ENCODE data around the gene CYP2A7. TPM values are rescaled to one million over a fixed set of nuclear protein-coding genes. Genes with fewer than 3 reads are reported as not detected.
A peak's percentile ranks its signal among the peaks of the same experiment; 100 is the strongest.
"Not testable (repeated sequence)": the region's sequence is repeated elsewhere in the genome, so short reads cannot be mapped to it uniquely, and the experiment has no call there.

The CYP2A7 gene
- total RNA-seq, 4 donors from 2014 or later, result not detected

DNA sequence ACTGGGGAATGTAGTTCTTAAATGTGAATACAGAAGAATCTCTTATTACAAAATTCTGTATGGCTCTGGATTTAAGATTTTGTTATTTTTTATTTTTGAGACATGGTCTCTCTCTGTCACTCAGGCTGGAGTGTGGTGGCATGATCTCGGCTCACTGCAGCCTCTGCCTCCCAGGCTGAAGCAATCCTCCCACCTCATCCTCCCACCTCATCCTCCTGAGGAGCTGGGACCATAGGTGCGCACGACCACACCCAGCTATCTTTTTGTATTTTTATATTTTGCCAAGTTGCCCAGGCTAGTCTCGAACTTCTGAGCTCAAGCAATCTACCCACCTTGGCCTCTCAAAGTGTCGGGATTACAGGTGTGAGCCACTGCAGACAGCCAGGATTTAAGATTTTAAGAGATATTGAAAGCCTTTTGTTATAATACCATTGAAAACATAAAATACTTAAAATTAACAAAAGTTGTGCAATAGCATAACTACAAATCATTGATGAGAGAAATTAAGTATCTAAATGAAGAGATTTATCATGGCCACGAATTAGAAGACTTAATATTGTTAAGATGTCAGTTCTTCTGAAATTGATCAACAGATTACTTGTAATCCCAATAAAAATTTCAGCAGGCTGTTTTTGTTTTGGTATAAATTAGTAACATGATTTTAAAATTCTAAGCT, 45.1 kb downstream of the CYP2A7 start:
- H3K27me3 ChIP-seq, result no peaks in the 10 kb centered on the region
- H3K4me1 ChIP-seq, result peaks cover 0 to 4% (median 0%) of the 10 kb centered on the region in 4 donors
- no peak overlapping the region for H3K27ac ChIP-seq
- H3K4me3 ChIP-seq, result no peak overlapping the region
- no peak for TF ChIP-seq POLR2A (IDR thresholded peaks at IDR 0.05)
- TF ChIP-seq, protein P1, sequence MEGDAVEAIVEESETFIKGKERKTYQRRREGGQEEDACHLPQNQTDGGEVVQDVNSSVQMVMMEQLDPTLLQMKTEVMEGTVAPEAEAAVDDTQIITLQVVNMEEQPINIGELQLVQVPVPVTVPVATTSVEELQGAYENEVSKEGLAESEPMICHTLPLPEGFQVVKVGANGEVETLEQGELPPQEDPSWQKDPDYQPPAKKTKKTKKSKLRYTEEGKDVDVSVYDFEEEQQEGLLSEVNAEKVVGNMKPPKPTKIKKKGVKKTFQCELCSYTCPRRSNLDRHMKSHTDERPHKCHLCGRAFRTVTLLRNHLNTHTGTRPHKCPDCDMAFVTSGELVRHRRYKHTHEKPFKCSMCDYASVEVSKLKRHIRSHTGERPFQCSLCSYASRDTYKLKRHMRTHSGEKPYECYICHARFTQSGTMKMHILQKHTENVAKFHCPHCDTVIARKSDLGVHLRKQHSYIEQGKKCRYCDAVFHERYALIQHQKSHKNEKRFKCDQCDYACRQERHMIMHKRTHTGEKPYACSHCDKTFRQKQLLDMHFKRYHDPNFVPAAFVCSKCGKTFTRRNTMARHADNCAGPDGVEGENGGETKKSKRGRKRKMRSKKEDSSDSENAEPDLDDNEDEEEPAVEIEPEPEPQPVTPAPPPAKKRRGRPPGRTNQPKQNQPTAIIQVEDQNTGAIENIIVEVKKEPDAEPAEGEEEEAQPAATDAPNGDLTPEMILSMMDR (IDR thresholded peaks at IDR 0.05), result no peak
- H3K36me3 ChIP-seq, result no peaks in the 10 kb centered on the region
- DNase-seq, result no peak
- no peaks in the 10 kb centered on the region for H3K9me3 ChIP-seq

DNA sequence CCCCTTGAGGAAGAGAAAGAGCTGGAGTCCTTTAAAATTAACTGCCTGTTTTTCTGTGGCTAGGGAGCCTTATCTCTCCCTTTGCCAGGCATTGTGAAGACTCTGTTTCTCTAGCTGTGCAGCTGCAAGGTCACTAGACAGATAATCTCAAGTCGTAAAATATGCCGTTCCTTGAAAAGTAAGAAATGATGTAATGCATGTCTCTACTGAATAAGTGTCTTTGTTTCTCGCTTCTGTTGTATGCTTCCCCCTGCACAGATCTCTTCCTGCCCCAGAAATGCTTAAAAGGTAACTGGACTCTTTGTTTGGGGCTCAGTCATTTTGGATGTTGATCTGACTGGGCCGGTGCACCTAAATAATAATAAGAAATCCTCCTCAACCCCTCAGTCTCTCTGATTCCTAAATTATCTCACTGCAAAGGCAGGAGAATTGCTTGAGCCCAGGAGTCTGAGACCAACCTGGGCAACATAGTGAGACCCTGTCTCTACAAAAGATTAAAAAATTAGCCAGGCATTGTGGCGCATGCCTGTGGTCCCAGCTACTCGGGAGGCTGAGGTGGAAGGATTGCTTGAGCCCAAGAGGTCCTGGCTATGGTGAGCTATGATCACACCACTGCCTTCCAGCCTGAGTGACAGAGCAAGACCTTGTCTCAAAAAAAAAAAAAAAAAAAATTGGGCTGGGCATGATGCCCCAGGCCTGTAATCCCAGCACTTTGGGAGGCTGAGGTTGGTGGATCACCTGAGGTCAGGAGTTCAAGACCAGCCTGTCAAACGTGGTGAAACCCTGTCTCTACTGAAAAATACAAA, 48.1 kb downstream of the CYP2A7 start:
- H3K4me1 ChIP-seq, H3K9me3 ChIP-seq, H3K4me3 ChIP-seq, H3K27ac ChIP-seq, H3K36me3 ChIP-seq, DNase-seq, H3K27me3 ChIP-seq: not testable (repeated sequence)

DNA sequence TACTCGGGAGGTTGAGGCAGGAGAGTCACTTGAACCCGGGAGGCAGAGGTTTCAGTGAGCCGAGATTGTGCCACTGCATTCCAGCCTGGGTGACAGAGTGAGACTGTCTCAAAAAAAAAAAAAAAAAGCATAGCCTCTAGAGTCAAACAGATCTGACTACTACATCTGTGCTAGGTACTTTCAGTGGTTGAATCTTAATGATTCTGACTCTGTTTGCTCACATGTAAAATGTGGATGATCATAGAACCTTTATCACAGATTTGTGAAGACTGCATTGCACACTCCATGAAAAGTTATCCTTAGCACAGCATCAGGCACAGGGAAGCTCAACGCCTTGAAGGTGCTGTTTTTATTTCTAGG, 49.6 kb downstream of the CYP2A7 start:
- H3K27ac ChIP-seq, result peak overlapping the region in 1 of 4 donors; percentile 84
- H3K4me3 ChIP-seq, H3K4me1 ChIP-seq, DNase-seq, H3K9me3 ChIP-seq, H3K27me3 ChIP-seq, H3K36me3 ChIP-seq: not testable (repeated sequence)

DNA sequence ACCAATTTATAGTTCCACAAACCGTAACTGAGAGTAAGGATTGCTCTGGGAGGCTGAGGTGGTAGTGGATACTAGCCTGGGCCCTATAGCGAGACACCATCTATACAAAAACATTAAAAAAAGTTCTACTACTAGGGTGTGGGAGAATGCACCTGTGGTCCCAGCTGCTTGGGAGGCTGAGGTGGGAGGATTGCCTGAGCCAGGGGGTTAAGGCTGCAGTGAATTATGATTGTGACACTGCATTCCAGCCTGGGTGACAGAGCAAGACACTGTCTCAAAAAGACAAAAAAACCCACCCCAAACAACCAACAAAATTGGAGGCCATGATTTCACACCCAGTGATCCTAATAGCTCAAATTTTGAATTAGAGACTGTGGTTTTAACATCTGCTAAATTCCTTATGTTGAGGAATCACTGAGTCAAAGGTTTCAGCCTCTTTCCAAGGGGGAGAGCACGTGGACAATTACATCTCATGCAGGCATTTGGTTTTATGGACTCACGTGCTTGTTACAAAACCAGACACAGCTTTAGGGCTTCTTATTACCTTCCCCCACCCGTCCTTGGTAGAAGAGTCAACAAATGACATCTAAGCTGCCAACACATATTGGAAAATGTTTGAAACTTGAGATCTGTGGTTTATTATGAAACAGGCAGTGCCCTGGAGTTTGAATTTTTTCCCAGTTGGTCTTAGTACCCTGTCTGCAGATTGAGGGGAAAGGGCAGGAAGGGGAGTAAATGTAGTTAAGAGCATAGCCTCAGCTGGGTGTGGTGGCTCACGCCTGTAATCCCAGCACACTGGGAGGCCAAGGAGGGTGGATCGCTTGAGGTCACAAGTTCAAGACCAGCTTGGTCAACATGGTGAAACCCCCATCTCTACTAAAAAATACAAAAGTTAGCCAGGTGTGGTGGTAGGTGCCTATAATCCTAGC, 50.3 kb downstream of the CYP2A7 start:
- H3K27ac ChIP-seq, result peak overlapping the region in 1 of 4 donors; percentile 84
- no peak for DNase-seq
- no peak overlapping the region for H3K4me3 ChIP-seq
- H3K36me3 ChIP-seq, result peaks cover 0 to 4% (median 0%) of the 10 kb centered on the region in 3 donors
- no peak for TF ChIP-seq POLR2A (IDR thresholded peaks at IDR 0.05)
- TF ChIP-seq, protein P1 (IDR thresholded peaks at IDR 0.05), result no peak
- H3K9me3 ChIP-seq, result no peaks in the 10 kb centered on the region
- H3K27me3 ChIP-seq, result no peaks in the 10 kb centered on the region
- peaks cover 0 to 10% (median 0%) of the 10 kb centered on the region in 4 donors for H3K4me1 ChIP-seq

DNA sequence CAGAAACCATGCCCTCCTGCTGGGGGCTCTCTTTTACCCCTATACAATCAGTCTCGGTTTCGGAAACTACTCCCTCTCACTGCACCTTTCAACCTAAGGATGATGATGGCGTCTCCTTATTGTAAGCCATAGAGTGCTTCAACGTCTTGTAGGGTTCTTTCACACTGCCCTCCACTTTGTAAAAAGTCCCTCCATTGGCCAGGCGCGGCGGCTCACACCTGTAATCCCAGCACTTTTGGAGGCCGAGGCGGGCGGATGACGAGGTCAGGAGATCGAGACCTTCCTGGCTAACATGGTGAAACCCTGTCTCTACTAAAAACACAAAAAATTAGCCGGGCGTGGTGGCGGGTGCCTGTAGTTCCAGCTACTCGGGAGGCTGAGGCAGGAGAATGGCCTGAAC, 51.3 kb downstream of the CYP2A7 start:
- not testable (repeated sequence) for H3K27ac ChIP-seq

DNA sequence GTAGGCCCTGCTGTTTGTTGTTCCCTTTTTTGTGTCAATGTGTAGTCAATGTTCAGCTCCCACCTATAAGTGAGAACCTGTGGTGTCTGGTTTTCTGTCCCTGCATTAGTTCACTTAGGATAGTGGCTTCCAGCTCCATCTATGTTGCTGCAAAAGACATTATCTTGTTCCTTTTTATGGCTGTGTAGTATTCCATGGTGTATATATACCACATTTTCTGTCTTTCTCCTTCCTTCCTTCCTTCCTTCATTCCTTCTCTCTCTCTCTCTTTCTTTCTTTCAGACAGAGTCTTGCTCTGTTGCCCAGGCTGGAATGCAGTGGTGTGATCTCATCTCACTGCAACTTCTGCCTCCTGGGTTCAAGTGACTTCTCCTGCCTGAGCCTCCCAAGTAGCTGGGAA, 52.8 kb downstream of the CYP2A7 start:
- Histone ChIP-seq H3K27ac (no peak overlapping the region), H3K27me3 (no peaks in the 10 kb centered on the region), H3K4me3 (no peak overlapping the region), H3K4me1 (peaks cover 0 to 10% (median 0%) of the 10 kb centered on the region in 4 donors), H3K9me3 (no peaks in the 10 kb centered on the region), H3K36me3 (peaks cover 0 to 4% (median 0%) of the 10 kb centered on the region in 3 donors)
- DNase-seq, result no peak
- TF ChIP-seq POLR2A (IDR thresholded peaks at IDR 0.05), result no peak
- TF ChIP-seq, protein P1 (IDR thresholded peaks at IDR 0.05), result no peak

More for the DNA sequence above, 51.3 kb downstream of the CYP2A7 start:
- not testable (repeated sequence) for H3K36me3 ChIP-seq, H3K27me3 ChIP-seq, H3K4me1 ChIP-seq, H3K9me3 ChIP-seq, H3K4me3 ChIP-seq, DNase-seq
